NCI-H526 treated with DMSO at 0.1 percent for 48 hours (cell line): Measurements from ENCODE around the gene INF2.

Experiments used
- DNase-seq: peaks from one replicate; lab custom pipeline; 2025; lab: John Stamatoyannopoulos, UW

Gene INF2

GRCh38 chr14:104702673-104703072 lies 13.3 kb downstream of the INF2 start:
- DNase-seq, result no peak

GRCh38 chr14:104703269-104703668 lies 13.9 kb downstream of the INF2 start:
- DNase-seq, result no peak

GRCh38 chr14:104704252-104704651 lies 14.8 kb downstream of the INF2 start:
- no peak for DNase-seq

DNA sequence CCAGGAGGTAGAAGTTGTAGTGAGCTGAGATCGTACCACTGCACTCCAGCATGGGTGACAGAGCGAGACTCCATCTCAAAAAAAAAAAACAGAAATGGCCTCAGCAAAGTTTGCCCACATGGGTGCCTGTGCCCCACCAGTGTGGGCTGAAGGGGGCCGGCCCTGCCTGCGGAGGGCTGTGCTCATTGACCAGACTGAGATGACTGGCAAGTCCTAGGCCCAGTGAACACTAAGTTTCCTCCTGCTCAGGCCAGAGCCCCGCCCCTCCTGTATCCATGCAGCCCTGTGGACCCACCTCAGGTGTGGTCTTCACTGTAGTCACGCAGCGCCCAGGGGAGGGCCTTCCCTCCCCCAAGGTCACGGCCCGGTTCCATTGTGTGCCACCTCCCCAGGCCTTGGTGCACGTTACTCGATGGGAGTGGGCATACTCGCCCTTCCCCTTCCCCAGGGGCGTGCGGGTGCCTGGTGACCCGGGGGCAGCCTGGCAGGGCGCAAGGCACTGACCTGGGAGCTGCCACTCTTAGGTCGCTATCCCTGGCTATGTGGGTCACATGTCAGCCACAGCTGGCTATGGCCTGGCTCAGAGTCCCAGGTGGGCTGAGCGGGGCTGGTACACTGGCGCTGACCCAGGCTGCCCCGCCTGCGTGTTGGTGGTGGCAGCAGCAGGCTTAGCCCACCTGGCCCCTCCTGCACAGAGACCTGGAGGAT lies 16.1 kb downstream of the INF2 start:
- no peak for DNase-seq

- no peak for DNase-seq
These were observed 17.6 kb downstream of the INF2 start for GRCh38 chr14:104706733-104707607.

DNA sequence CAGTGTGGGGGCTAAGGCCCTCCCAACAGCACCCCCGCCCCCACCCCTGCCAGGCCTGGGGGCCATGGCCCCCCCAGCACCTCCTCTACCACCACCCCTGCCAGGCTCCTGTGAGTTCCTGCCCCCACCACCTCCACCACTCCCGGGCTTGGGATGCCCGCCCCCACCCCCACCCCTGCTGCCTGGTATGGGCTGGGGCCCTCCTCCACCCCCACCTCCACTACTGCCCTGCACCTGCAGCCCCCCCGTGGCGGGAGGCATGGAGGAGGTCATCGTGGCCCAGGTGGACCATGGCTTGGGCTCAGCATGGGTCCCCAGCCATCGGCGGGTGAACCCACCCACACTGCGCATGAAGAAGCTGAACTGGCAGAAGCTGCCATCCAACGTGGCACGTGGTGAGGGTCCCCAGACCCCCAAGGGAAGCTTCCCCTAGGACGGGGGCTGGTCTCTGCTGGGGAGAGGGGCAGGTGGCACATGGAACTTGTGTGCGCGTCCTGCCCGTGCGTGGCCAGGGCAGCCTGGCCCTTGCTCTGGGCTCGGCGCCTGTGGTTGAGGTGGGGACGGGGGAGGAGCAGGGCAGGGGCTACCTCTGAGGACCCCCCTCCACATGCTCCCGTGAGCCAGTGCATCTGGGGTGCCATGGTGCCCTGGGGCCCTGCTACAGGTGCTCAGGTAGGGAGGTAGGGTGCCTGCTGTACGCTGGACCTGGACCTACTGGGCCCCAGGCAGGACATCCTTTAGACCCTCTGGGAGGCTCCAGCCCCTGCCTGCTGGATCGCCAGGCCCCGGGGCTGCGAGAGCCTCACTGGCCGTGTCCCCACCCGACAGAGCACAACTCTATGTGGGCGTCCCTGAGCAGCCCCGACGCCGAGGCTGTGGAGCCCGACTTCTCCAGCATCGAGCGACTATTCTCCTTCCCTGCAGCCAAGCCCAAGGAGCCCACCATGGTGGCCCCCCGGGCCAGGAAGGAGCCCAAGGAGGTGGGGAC lies 18.5 kb downstream of the INF2 start:
- no peak for DNase-seq

DNA sequence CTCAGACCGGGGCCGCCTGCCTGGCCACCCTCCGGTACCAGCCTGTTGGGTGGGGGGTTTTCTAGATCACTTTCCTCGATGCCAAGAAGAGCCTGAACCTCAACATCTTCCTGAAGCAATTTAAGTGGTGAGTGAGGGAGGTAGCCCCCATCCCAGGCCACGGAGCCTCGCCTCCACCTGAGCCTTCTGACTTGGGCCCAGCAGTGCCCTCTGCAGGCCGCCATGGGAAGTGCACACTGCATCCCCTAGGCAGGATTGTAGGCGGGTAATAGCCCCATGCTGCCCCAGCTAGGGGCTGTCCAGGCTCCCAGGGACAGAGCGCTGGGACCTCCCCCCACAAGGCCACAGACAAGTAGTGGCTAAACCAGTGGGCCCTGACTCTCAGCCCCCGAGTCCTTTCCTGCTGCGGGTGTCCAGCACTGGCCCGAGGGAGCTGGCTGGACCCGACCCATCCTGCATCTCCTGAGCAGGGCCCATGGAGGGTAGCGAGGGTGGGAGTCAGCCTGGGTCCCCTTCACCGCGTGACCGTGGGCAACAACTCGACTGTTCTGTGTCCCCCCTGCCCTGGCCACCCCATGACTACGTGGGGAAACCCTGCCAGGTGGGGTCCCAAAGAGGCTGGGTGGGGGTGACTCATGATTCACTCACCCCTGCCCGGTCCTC lies 19.3 kb downstream of the INF2 start:
- peak; percentile 46 for DNase-seq

DNA sequence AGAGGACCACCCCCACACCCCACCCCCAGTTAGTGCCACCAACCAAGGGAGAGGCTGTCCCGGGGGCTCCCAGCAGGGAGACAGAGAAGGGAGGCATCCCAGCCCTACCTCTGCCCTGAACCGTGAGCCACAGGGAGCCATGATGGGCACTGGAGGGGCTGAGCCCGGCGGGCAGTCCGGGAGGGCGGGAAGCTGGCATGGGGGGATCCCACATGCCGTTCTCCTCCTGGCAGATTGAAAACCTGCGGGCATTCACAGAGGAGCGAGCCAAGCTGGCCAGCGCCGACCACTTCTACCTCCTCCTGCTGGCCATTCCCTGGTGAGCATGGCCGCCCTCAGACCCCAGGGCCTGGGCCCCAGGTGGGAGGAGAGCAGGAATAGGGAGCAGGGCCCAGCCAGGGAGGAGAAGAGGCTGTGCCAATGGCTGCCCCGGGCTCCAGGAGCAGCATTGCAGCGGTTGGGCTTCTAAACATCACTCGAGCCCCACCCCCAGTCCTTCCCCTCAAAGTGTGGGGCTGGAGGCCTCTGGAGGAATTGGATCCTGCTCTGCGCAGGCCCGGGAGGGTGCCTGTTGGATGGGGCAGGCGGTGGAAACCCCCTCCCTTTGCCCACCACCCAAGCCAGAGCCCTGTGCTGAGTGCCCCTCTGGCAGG lies 20.1 kb downstream of the INF2 start:
- no peak for DNase-seq

DNA sequence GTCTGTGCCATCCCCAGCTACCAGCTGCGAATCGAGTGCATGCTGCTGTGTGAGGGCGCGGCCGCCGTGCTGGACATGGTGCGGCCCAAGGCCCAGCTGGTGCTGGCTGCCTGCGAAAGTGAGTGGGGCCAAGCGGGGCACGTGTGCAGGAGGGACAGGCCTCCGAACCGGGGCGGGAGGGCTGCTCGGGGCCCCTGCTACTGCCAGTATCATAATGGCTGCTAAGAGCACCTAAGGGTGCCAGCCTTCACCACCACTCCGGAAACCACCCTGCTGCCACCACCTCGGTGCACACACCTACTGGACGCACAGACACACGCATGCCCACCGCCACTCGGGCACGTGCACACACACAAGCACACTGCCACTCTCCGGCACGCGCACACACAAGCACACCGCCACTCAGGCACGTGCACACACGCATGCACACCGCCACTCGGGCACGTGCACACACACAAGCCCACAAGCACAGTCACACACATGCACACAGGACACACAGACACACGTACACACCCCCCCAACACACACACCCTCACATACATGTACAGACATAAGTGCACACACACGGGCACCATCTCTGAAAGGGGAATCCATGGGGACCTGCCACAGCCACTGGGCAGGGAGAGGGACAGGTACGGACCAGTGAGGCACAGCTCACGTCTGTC lies 20.8 kb downstream of the INF2 start:
- DNase-seq, result no peak

DNA sequence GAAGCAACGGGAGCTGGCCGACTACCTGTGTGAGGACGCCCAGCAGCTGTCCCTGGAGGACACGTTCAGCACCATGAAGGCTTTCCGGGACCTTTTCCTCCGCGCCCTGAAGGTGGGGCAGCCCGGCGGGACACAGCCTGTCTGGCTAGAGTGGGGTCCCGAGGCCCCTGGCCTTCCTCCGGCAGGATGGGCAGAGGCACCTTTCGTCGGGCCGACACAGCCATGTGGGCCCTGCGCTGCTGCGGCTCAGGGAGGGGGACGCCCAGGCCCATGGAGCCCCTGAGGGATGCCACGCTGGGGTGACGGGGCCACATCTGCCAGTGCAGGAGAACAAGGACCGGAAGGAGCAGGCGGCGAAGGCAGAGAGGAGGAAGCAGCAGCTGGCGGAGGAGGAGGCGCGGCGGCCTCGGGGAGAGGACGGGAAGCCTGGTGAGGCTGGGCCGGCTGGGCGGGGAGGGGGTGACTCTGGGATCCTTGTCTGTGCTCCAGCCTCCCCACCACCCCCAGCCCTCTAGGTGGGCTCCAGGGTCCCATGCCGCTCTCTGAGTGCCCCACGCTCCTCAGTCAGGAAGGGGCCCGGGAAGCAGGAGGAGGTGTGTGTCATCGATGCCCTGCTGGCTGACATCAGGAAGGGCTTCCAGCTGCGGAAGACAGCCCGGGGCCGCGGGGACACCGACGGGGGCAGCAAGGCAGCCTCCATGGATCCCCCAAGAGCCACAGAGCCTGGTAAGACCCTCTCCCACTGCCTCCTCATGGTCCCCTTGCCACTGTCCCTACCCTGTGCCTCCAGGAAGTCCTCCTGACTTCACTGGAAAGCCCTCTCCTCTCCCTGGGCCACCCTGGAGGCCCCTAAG lies 23.7 kb downstream of the INF2 start:
- no peak for DNase-seq

GRCh38 chr14:104714066-104714465 lies 24.6 kb downstream of the INF2 start:
- DNase-seq, result no peak

DNA sequence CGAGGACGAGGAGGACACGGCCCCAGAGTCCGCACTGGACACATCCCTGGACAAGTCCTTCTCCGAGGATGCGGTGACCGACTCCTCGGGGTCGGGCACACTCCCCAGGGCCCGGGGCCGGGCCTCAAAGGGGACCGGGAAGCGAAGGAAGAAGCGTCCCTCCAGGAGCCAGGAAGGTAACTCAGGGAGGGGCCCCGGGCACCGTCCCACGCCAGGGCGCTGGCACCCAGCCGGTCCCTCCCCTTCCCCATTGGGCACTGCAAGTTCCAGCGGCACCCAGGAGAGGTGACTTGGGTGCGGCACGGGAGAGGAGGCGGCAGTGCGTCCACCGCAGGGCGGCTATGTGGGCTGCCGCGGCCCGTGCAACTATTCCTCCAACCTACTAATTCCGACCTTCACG lies 25.3 kb downstream of the INF2 start:
- no peak for DNase-seq

DNA sequence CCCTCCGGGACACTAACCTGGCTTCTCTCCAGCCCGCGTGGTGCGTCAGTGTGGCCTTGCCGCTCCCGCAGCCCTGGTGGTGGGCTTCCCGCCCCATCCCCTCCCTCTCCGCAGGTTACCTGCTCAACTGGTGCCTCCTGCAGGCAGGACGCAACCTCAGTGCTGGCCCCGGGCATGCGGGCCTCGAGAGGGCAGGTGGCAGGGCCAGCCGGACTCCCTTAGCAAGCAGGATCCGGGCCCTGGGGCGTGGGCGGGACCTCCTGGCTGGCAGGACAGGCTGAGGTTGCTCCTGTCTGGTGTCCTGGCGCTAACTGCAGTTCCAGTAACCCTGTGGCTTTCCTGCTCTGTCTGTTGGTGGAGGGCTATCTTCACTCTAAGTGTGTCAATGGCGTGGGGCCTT lies 26.0 kb downstream of the INF2 start:
- no peak for DNase-seq

GRCh38 chr14:104715871-104716270 lies 26.5 kb downstream of the INF2 start:
- DNase-seq, result no peak

GRCh38 chr14:104717137-104717536 lies 27.7 kb downstream of the INF2 start:
- no peak for DNase-seq

- no peak for DNase-seq
These were observed 28.2 kb downstream of the INF2 start for GRCh38 chr14:104717646-104718045.

GRCh38 chr14:104718147-104718546 lies 28.7 kb downstream of the INF2 start:
- DNase-seq, result no peak

DNA sequence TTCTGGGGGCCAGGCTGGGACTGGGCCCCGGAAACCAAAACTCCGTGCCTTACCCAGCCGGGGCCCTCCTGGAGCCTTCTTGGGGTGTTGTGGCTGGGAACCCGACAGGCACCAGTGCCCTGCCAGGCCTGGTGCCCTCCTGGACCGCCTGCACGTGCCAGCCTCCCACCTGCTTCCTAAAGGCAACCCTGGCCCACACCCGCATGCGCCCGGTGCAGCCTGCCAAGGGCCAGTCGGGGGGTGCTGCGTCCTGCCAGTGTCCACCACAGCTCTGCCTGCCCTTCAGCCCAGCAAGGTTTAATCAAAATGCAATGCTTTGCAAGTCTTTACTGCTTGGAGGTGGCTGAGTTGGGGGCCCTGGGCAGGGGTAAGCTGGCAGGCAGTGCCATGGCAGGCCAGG lies 29.5 kb downstream of the INF2 start:
- DNase-seq, result no peak

DNA sequence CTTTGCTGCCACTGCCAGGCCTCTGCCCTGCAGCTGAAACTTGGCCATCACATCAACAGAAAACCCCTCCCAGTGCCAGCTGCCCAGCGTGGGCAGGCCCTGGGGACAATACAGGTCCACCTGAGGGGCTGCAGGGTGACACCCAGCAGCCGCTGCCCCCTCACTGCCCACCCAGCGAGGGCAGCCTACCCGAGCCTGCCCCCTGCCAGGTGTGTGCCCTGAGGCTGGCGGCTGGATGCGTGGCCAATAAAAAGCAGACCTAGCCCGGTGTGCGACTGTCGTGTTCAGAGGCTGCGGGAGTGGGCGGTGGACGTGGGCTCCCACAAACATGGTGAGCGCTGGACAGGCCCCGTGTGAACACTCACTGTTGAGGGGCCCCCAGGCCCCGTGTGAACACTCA lies 29.9 kb downstream of the INF2 start:
- DNase-seq, result no peak
